Measurements from ENCODE around the gene XPO6.

Gene XPO6

DNA sequence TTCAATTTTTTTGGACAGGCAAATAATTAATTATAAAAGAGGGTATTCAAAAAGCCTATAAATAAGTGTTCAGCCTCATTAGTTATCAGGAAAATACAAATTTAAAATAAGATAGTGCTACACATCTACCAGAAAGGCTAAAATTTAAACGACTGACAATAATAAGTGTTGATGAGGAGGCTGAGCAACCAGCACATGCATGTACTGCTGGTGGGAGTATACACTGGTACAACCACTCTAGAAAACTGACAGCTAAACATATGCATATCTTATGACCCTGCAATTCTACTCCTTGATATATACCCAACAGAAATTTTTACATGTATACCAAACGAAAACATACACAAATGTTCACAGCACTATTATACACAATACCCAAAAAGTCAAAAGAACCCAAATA, 27.1 kb downstream of the XPO6 start:
- no peak for DNase-seq (ENCODE audit: low spot score)

DNA sequence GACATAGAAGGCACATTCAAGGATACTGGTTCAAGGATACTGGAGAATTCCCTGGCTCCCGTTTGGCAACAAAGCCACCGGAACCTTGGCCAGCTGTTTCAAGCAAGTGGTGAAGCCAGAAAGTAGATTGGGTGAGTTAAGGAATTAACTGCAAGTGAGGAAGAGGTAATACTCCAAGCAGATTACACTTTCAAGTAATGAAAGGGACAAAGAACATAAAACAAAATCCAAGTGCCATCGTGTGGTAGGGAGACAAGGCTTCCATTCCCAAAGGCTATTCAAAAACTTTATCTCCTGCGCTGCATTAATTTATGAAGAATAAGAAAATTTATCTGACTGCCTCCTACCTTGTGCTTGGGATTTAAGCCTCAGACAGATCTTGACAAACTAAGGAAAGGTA, 27.8 kb downstream of the XPO6 start:
- no peak for DNase-seq (ENCODE audit: low spot score)

DNA sequence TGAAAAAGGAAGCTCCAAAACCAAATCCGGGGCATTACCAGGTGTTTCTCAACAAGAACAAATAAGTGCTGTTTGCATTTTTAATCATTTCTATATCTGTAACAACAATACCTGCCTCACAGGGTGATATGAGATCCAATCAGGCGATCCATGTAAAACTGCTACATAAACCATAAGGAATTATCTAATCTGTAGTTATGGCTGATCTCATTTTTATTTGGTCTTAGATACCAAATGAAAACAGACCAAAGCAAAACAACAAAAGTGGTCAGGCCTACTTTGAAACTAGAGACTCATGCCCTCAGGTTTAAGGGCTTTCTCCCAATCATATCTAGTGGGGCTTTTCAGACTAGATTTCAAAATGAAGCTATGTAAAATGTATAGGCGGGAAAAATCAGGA, 28.3 kb downstream of the XPO6 start:
- DNase-seq (ENCODE audit: low spot score) = no peak

DNA sequence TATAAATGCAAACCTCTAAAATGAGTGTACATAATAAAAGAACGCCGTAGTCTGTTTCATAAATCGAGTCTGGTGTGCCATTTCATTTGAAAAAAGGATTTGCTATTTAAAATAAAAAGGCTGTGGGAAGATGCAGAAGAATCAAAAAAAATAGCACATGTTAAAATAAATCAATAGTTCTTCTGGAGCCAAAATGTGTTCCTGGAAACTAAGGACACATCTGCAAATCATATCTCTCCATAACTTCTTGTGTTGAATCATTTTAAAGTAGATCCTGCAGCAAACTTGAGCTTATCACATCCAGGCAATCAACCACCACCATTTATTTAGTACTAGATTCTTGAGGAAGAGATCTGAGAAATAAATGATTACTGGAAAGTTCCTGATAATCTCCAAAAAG, 29.0 kb downstream of the XPO6 start:
- DNase-seq (ENCODE audit: low spot score) = no peak

DNA sequence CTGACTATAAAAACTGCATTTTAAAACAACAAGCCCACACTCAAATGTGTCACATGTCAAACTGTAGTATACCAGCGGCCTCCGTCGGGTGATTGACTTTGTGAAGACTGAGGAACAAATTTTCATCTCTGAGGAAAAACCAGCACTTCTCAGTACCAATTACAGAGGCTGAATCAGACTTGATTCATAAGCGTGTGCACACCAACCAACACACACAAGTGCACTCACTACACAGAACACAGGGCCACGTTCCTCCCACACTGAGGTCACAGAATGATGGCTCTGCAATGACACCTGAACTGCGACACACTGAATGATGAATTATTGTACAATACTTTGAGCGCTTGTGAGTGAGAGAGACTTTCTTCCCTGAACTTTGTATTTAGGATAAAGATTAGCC, 29.6 kb downstream of the XPO6 start:
- no peak for DNase-seq (ENCODE audit: low spot score)

DNA sequence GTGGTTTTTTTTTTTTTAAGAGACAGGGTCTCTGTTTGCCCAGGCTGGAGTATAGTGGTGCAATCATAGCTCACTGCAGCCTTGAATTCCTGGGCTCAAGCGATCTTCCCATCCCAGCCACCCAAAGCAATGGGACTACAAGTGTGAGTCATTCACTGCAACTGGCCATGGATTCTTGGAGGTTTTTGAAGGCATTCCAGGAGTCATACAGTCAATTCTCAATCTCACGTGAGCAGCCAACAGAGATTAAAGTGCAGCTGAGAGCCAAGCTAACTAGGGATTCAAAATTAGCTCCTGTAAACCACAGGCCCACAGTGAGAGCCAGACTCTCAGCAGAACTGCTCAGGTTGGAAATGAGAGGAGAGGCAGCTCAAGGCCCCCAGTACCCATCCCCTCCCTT, 30.2 kb downstream of the XPO6 start:
- no peak for DNase-seq (ENCODE audit: low spot score)

DNA sequence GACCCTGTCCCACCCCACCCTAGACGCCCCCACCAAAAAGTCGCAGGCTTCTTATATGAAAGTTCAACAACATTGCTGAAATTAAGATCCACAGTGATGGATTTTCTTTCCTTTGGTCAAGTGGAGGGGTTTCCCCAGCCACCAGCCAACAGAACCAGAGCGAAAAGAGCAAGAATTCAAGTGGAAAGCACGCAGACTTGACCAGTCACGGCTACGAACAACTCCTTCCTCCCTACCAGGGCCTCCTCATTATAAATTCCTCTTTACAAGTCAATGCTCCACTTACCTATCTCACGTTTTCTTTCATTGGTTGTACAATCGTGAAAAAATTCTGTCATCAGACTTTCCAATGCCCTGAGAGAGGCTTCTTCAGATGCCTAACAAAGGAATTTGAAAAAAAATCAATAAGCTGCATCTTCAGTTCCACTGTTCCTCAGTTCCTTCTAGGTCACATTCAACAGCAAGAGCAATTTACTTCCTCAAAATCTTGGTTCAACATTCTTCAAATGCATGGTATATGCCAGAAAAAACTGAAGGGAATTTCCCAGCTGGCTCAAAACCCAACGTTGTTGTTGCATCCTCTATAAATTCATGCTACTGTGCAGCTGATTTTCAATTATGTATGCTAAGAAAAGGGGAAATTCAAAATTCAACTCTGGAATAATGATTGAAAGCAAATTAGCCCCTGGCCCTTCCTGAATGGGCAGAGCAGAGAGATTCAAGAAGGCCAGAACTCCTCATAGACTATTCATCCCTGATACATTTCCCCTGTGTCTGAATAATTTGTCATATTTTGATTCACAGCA, 30.9 kb downstream of the XPO6 start:
- peak; percentile 33 for DNase-seq (ENCODE audit: low spot score)

DNA sequence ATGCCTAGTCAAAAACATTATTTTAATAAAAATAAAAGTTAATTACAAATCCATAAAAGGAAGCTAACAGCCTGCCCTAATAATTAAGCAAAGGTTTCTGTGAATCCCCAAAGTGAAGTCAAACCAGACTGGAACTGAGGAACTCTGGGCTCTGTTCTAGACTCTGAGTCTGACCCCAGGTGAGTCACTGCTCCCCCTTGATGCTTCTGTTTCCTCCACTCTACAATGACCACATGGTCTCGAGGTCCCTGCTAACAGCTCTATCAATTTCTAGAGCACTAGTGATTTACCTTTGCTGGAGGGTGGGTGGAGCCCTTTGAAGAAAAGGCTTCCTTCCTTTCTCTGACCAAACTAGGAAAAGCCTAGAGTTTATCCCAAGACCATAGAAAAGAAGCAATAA, 32.4 kb downstream of the XPO6 start:
- no peak for DNase-seq (ENCODE audit: low spot score)

DNA sequence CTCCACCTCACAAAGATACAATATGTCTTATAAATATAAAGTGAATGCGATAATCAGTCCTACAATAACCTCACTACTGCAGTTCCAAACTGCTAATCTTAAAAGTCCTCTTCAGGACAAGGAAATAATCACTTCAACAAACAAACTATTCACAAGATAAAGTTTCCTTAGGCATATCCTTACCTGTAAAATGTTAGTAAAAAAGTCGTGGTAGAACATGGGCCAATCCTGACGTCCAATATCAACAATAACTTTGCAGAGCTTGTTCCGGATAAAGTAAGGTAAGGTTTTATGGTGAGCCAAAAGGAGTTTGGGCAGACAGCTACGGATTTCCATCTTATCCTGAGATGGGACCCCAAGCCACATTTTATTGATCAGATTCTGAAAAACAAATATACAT, 36.0 kb downstream of the XPO6 start:
- no peak for DNase-seq (ENCODE audit: low spot score)

DNA sequence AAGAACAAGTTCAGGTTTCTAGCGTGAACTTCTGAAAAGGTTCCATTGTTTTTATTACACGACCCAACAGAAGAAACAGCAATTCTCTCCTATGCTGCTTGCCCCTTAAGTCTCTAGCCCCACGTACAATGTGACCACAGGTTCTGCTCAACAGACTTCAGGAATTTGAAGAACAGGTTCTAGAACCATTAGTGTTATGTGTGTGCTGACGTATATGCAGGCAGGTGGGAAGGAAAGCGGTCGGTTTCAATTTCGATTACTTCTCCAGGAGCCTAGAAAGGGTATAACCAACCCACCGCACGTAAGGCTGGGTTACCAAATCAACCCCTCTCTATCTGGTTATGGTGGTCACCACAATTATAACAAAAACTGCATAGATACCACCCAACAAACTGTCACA, 39.4 kb downstream of the XPO6 start:
- DNase-seq (ENCODE audit: low spot score) = no peak

DNA sequence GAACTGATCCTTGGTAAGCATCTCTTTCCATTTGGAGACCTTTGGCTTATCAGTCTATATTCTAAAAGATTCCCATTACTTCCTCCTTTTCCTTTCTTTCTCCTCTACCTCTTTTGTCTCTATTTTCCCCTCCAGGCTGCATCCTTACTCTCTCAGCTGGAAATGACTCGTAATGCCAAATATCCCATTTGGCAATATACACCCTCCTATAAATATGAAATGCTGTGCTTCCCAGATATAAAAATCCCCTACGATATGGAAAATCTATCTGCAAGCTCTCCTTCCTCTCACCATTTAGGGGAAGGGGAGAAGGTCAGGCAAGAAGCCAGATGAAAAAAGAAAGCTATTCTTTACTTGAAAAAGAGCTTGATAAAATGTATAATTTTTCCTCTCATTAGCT, 39.9 kb downstream of the XPO6 start:
- DNase-seq (ENCODE audit: low spot score) = no peak

DNA sequence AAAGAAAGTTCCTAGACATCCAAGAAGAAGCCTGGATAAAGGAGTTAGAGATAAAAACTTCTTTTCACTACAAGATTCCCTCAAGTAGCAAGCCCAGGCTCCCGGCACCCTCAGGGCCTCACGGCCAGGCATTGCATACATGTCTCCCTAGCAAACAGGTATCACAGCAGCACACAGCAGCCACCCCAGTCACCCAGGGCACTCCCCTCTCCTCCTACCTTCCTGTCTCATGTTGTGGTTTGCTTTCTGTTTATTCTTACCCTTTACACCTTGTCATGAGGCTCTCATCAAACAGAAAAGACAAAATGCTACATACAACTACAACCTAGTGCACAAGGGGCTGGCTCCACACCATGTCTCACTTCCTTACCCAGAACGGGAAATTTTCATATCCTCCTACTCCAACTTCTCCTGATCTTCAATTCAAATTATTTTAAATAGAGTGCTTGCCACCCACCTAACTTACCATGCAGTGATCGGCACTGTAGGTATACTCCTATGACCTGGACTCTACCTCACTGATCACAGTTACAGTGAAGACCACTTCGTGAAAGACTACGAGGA, 42.7 kb downstream of the XPO6 start:
- no peak for DNase-seq (ENCODE audit: low spot score)

DNA sequence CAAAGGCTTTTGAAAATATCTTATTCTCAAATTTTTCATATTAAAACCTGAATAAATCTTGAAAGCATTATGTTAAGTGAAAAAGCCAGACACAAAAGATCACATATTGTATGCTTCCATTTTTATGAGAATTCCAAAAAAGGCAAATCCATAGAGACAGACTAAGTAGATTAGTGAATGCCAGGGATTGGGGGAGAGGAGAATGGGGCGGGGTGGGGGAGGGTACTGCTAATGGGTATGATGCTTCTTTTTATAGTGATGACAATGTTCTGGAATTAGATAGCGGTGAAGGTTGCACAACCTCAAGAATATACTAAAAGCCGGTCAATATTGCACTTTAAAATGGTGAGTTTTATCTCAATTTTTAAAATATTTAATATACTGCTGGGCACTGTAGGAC, 44.0 kb downstream of the XPO6 start:
- DNase-seq (ENCODE audit: low spot score) = no peak

DNA sequence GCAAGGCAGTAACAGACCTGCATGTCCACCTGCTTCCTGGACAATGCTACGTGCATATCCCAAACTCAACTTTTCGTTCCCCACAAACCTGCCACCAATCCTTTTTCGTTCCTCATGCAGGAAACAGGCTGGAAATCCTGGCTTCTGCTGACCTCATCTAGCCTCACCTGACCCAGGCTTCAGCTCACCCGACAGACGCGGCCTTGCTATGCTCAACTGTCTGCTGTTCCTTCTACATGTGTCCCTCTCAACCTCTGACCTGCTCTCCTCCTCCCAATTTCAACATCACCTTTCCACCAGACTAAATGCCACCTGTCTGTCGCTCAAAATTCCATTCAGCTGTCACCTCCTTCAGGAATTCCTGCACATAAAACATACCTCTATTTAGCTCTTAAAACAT, 44.5 kb downstream of the XPO6 start:
- DNase-seq (ENCODE audit: low spot score) = no peak

DNA sequence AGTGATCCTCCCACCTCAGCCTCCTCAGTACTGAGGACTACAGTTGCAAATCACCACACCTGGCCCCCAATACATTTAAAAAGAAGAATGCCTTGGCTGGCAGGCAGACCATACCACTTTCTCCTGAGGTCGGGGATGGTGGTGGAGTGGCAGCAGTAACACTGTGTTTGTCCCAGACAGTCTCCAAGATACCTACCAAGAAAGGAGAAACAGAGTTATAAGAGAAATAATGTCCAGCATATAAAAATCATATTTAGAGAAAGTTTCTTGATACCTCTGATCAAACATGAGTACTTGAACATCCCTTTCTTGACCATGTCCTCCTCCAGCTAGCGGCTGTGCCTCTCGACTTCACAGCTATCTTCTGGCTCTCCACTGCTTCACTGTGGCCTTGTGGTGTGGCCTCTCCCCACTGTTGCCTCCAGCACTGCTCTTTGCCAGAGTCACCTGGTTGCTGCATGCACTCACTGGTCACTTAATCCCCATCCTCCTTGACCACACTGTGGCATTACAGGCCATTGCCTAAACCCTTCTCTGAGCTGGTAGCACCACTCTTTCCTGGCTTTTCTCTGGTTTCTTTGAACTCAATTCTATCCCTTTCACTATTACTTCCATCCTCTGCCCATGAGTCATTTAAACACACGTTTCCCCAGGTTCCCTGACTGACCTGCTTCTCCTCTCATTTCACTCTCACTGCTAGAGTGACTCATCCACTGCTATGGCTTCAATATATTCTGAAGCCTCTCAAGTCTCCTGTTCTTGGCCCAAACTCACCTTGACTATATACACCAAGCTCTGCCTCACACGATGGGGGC, 45.2 kb downstream of the XPO6 start:
- no peak for DNase-seq (ENCODE audit: low spot score)

DNA sequence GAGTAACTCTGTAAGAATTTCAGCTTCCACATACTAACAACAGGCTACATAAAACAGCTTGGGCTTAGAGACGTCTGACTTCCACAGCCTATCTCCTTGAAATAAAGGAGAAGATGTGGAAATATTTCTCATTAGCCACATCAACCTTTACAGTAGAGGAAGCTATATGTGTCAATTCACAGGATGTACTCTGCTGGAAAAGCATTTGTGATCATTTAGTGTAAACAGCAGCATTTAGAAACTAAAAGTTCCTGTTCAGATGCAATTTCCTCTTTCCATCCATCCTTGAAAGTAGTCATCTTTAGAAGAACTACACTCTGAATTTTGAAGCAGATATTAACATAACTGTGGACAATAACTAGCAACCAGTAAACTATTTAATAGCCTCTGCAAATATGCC, 46.2 kb downstream of the XPO6 start:
- peak; percentile 13 for DNase-seq (ENCODE audit: low spot score)

DNA sequence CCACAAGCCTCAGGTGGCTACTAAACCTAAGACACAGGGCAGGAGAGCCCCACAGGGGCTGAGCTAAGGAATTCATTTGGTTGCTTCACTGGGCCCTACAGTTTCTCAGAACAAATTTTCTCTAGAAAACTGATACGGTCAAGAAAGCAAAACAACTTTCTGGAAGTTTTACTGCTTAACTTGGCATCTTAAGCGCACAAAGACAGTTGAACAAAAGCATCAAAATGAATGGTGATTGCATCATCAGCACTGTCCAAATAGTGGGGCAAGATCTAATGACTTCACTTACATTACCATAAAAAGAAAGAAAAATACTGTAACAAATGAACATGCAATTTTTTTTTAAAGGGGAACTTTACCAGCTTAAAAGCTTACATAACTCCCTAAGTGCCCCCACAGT, 47.6 kb downstream of the XPO6 start:
- no peak for DNase-seq (ENCODE audit: low spot score)

DNA sequence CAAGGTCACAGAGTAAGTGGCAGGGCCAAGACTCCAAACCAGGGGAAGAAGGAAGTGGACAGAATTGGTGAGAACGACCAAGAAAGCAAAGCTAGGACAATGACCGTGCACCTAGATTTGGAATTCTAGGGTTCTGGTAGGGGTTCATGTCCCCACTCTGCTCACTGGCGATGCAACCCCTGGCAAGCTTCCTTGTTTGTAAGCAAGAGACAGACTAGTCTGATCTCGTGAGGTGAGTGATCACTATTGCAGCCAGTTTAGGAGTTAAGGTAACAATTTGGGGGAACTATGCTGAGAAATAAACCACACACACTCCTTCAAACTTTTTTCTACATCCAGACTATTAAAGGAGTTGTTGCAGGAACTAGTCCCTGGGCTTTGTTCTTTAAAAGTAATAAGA, 48.1 kb downstream of the XPO6 start:
- no peak for DNase-seq (ENCODE audit: low spot score)

DNA sequence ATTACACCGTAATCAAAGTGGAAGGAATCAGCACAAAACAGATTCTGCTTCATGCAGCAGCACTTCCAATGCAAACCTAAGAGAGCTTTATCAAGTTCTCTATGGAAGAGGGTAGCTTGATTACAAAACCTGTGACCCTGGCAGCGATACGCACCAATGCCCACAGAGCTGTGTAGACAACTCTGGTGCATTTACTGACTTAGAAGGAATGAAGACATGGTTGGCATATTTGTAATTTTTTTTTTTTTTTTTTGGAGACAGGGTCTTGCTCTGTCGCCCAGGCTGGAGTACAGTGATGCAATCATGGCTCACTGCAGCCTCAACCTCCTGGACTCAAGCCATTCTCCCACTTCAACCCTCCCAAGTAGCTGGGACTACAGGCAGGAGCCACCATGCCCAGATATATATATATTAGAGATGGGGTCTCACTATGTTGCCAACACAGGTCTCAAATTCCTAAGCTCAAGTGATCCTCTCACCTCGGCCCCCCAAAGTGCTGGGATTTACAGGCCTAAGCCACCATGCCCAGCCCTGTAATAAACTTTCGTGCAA, 49.4 kb downstream of the XPO6 start:
- no peak for DNase-seq (ENCODE audit: low spot score)

DNA sequence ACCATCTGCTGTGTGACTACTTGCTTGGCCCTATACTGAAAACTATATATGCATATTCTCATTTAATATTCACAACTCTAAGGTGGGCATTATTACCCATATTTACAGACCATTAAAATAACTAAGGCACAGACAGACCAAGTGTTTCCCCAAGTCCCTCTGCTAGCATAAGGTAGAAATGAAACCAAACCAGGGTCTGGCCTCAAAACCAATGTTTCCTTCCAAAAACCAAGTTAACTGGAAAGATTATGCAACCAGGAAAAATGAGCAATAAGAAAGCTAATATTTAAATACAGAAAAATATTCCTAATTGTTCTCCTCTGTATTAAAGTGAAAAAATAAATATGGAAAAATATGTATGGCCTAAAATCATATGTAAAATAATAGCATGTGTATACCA, 50.1 kb downstream of the XPO6 start:
- DNase-seq (ENCODE audit: low spot score) = no peak

DNA sequence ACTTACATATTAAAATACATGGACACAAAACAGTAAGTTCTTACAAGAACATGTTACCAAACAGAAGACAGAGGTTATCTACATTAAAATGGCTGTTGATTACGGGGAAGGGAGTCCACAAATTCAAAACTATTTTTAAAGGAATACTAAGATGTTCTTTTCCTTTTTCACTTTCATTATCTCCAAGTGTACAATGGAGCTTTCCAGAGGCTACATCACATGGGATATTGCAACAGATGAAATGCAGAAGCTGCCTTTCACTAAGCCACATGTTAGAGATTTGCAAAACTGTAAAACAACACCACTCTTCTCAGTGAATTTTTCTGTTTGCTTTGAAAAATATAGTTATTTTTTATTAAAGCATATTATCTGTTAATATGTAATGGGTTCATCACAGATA, 53.6 kb downstream of the XPO6 start:
- DNase-seq (ENCODE audit: low spot score) = no peak

DNA sequence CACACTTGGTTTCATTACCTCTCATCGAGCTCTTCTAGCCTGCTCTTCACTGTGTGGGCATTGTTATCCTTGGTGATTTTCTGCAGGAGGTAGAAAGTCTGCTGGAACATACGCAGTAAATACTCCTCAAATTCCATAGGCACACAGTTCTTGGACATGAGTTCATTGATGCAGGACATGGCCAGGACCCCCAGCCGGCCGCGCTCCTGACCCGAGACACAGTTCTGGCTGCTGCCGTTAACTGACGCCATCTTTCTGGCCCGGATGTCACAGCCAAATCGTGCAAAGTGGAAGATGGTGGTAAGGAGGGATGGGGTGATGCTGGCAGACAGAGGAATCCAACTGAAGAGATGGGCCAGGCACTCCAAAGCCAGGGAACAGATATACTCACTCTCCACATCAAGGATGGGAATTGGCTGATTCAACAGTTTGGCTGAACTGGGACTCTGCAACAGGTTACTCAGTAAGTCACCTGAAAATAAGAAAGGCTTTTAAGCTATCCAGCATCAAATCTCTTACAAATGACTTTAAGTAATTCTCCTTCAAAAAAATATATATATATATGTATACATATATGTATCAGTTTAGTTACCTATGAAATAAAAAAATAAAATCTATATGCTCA, 55.6 kb downstream of the XPO6 start:
- DNase-seq (ENCODE audit: low spot score) = no peak

DNA sequence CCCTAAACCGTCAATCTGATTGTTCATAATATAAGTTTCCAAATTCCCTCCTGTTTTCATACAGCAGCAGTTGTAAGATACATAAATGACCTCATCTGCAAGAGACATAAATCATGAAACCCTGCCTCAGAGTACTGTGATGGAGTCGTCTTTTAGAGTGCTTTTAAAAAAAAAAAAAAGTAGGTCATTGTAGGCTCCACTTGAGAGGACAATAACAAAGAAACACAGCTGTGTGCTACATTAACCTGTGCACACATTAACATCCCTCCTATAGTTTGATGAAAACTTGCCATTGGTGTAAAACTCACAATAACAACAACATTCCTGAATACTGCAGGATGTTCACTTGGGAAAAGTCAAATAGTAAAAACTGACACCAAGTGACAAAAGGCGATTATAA, 56.5 kb downstream of the XPO6 start:
- no peak for DNase-seq (ENCODE audit: low spot score)
